GM19328 (cell line): Measurements from ENCODE around the gene CCDC138.

Experiments
- ATAC-seq: cut with Tn5 transposase; IDR thresholded peaks from one replicate; pipeline ENCODE4 v1.9.1; 2021; ENCODE audit warnings: mild to moderate bottlenecking, moderate library complexity; ENCODE audit not compliant: unreplicated experiment

CCDC138 gene

GRCh38 chr2:108917526-108917925 is 131.0 kb downstream of the CCDC138 start:
- no peak for ATAC-seq

- no peak for ATAC-seq
These were observed 131.7 kb downstream of the CCDC138 start for GRCh38 chr2:108918156-108918874.

DNA sequence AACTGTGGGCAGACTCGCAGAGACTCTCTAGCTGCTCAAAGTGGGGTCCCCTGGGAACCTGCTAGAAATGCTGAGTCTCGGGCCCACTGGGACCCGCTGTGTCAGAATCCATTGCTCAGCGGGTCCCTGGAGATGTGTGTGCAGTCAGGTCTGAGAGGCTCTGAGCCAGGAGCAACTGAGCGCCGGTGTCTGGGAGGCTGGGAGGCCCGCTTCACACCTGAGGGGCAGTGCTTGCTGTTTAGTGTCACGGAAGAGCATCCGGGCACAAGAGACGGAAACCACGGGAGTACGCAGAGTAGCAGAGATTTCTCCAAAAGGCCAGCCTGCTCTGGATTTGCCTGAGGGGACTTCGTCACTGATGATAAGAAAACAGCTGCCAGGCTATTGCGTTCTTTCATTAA is 132.4 kb downstream of the CCDC138 start:
- ATAC-seq: no peak

GRCh38 chr2:108919571-108920373 is 133.2 kb downstream of the CCDC138 start:
- ATAC-seq: no peak

DNA sequence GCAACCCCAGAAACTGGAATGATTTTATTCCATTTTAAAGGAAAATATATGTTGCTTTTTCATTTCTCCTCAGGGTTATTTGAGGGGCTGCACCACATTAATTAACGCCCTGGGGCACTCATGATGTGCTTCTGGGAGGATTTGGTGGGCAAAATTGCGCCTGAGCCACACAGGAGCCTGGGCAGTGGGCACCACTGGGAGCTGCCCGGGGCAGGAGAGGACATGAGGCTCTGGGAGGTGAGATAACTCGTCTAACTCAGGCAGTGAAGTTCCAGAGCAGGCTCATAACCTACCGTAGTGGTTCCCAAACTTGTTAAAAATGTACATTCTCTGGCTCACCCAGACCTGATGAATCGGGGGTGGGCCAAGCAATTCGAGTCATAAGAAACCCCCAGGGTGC is 134.1 kb downstream of the CCDC138 start:
- no peak for ATAC-seq

DNA sequence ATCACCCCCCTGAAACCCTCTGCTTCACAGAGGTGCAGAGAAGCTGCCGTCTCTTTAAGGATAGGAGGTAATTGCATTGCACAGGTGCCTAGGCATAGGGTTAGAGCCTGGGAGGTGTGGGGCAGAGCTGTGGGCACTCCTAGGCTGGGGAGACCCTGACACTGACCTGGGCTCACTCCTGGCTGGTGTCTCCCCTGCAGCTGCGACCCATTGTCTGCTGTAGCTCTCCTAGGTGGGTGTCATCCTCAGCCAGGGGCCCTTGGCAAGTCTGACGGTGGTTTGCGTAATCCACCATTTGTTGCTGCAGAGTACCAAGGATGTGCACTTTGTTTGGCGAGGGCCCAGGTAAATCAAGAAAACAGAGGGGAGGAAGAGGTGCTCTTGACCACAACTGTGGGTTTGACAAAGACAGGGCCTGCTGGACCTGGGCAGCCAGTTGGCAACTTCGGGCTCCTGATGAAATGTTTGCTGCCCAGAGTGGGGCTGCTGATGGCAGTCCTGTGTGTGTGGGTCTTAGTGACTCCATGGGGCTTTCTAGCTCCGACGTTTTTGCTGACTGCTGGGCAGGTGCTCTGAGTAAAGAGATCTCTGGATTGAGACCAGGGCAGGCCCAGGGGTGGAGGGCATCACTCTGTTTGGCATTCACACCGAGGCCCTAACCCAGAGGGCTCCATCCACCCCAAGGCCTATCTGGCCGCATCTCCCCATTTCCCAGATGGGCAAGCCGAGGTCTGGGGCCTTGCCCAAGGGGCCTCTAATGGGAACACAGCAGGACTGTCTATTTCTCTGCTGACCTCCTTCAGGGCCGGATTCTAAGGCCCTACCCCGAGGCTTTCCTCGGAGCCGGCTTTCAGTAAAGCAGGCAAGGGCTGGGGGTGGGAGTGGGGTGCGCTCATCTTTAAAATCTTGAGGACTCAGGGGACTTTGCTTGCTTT is 134.8 kb downstream of the CCDC138 start:
- no peak for ATAC-seq

DNA sequence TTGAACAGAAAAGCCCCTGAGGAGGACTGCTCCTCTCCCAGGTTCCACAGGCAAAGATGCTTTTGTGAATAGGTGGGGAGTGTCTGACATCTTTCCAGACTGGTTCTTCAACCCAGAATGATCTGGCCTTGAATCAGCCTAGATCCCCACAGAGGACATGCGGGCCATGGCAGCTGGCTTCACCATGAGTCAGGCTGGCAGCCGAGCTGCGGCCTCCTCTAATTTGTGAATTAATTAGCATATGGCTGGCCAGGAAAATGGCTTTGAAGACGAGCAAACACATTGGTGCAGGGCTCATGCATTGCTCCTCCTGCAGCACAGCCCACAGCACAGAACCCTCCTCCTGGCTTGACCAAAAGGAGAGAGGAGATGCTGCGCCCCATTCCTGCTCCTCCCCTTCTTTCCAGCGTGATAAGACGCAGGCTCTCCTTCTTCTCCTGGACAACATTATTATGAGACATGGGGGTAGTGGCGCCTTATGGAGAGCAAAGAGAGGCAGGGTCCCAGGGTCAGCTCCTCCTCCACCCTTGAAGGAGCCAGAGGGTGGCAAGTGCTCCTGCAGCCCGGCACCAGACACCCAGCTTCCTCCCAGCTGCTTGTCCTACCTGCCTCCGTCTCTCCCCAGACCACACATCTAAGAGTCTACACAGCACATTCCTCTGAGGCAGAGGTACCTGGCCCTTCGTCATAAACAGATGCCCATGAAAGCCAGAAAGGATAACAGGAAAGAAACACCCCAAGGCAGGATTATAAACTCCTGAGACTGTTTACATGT is 135.8 kb downstream of the CCDC138 start:
- no peak for ATAC-seq

- no peak for ATAC-seq
These were observed 136.6 kb downstream of the CCDC138 start for GRCh38 chr2:108923019-108923700.

DNA sequence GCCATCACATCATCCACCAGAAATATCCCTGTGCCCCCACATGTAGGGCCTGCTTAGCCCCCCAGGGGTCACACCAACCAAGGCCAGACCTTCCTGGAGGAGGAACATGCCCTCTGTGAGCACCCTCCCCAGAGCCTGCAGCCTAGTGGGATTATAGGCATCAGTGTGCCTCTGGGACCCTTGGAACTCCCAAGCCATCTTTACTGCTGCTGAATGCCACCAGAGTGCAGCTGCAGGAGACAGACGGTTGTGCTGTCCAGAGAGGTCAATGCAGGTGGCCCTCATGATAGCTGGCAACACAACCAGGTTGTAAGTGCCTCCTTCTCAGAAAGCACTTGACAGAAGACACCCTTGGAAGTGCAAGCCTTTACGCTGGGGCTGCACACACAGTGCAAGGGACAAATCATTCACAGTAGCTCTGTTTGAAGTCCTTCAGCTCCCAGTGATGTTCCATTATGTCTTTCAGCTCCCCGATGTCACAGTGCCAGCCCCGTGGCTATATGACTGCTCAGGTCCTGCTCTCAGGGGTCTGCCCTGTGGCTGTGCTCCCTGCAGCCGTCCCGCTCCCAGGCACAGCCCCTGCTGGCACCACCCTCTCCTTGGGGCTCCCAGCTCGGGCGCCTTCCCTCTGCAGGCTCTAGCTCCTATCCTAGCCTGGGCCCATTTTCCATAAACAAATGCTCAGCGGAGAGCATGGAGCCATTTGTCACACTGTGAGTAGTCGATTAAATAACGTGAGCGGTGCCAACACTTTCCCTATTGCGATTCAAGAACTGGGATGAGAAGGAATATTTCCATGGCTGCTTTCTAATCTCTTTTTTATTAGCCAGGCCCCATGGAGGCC is 137.4 kb downstream of the CCDC138 start:
- ATAC-seq: no peak

DNA sequence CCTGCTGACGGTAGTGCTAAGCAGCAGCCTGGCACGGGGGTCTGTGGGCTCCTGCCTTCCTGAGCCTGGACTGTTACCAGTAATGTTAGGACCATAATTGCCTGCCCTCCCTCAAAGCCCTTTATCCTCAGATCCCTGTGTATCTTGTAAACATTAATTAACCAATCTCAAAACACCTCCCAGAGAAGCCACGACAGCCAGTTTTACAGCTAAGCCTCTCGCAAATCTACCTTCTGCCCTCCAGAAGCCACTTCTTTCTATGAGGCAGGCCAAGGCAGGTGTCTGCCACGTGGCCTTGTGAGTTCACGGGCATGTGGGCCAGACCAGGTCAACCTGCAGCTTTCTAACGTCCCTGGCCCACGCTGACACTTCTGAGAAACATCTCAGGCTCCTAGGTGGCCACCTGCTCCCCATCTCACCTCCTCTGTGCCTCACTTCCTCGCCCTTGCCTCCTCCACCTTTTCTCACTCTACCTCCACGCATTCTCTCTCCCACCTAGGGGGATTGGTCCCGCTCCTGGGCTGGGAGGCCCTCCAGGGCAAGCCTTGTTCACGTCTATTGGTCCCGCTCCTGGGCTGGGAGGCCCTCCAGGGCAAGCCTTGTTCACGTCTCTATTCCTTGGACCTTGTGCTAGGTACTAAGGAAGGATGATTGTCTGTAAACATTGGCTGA is 138.1 kb downstream of the CCDC138 start:
- no peak for ATAC-seq

- ATAC-seq: no peak
These were observed 138.7 kb downstream of the CCDC138 start for GRCh38 chr2:108925286-108925685.

DNA sequence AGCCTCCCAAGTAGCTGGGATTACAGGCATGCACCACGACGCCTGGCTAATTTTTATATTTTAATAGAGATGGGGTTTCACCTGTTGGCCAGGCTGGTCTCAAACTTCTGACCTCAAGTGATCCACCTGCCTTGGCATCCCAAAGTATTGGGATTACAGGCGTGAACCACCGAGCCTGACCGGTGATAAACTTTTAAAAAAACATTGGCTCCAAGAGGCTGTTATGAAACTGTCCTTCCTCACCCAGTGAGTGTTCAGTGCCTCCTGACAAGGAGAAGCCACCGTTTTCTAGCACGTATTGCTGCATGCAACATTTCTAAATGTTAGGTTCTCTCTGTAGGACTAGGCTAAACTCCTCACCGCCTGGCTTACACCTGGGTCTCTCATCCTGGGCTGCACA is 139.2 kb downstream of the CCDC138 start:
- no peak for ATAC-seq
